ENCODE measurements around the gene SLC9B1.

DNA sequence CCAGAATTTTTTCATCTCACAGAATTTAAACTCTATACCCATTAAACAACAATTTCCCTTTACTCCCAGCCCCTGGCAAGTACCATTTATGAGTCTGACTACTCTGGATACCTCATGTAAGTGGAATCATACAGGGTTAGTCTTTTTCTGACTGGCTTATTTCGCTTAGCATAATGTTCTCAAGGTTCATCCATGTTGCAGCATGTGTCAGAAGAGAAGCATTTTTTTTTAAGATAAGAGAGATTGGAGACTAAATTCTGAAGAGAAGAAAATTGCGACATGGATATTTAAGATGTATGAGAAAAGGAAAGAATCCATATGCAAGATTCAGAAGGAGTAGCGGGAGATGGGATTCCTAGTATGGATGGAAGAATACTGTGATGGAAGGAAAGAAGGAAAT, 11.3 kb upstream of the SLC9B1 start:
- TF ChIP-seq, protein P1, sequence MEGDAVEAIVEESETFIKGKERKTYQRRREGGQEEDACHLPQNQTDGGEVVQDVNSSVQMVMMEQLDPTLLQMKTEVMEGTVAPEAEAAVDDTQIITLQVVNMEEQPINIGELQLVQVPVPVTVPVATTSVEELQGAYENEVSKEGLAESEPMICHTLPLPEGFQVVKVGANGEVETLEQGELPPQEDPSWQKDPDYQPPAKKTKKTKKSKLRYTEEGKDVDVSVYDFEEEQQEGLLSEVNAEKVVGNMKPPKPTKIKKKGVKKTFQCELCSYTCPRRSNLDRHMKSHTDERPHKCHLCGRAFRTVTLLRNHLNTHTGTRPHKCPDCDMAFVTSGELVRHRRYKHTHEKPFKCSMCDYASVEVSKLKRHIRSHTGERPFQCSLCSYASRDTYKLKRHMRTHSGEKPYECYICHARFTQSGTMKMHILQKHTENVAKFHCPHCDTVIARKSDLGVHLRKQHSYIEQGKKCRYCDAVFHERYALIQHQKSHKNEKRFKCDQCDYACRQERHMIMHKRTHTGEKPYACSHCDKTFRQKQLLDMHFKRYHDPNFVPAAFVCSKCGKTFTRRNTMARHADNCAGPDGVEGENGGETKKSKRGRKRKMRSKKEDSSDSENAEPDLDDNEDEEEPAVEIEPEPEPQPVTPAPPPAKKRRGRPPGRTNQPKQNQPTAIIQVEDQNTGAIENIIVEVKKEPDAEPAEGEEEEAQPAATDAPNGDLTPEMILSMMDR (IDR thresholded peaks at IDR 0.05; ENCODE audit: low read depth, low read length) = no peak
- no peak for TF ChIP-seq EZH2phosphoT487 (IDR thresholded peaks at IDR 0.05; ENCODE audit: low read depth)
